DND-41 (cell line): ENCODE measurements around the gene WDR88.

Source experiments
- EZH2 ChIP-seq: IDR thresholded peaks from 3 replicates; pipeline ENCODE4 v1.6.1; 2012; ENCODE audit warnings: borderline replicate concordance, low read depth, mild to moderate bottlenecking, moderate library complexity, low read length, inconsistent platforms; ENCODE audit not compliant: severe bottlenecking
- TF ChIP-seq, protein P1 (sequence below): IDR thresholded peaks from 2 replicates; pipeline ENCODE4 v1.5.1; 2012; ENCODE audit warnings: borderline replicate concordance, low read length, moderate library complexity, mild to moderate bottlenecking; ENCODE audit not compliant: poor library complexity, severe bottlenecking; ENCODE audit errors: extremely low read depth

DNA sequence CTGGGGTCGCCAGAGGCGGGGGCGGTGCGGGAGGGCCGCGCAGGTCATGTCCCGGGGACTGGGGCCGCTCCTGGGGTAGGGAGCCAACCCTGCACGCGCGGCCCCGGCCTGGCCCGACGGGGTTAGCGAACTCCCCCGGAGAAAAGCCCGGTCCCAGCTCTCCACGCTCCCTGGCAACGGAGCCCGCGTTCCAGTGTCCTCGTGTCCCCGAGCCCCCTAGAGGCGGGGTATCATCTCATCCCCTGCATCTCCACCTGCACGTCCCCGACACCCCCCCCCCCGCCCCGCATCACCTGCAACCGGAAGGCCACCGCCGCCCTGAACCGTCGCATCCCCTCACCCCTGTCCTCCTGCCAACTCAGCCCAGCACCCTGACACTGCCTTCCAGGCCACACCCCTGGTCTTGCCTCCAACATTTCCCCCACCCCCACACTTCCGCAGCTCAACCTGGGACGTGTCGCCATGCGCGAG, 2.7 kb downstream of the WDR88 start:
- TF ChIP-seq, protein P1, sequence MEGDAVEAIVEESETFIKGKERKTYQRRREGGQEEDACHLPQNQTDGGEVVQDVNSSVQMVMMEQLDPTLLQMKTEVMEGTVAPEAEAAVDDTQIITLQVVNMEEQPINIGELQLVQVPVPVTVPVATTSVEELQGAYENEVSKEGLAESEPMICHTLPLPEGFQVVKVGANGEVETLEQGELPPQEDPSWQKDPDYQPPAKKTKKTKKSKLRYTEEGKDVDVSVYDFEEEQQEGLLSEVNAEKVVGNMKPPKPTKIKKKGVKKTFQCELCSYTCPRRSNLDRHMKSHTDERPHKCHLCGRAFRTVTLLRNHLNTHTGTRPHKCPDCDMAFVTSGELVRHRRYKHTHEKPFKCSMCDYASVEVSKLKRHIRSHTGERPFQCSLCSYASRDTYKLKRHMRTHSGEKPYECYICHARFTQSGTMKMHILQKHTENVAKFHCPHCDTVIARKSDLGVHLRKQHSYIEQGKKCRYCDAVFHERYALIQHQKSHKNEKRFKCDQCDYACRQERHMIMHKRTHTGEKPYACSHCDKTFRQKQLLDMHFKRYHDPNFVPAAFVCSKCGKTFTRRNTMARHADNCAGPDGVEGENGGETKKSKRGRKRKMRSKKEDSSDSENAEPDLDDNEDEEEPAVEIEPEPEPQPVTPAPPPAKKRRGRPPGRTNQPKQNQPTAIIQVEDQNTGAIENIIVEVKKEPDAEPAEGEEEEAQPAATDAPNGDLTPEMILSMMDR = no peak
- TF ChIP-seq EZH2 = no peak
